SH-SY5Y (cell line): Measurements from ENCODE around the gene PPFIA4.

ENCODE experiments used
- GATA2 ChIP-seq: IDR thresholded peaks from 2 replicates; pipeline ENCODE4 v1.6.1; 2011; ENCODE audit warnings: mild to moderate bottlenecking, low read depth, low read length
- GATA3 ChIP-seq: IDR thresholded peaks from 2 replicates; pipeline ENCODE4 v1.6.1; 2011; ENCODE audit warnings: low read depth, mild to moderate bottlenecking, low read length, moderate library complexity

The PPFIA4 gene

GRCh38 chr1:203086992-203087763 is 60.9 kb downstream of the PPFIA4 start:
- no peak for TF ChIP-seq GATA3
- TF ChIP-seq GATA2, result no peak; the same call in 1 of the 2 replicates

- TF ChIP-seq GATA3, result no peak
- no peak for TF ChIP-seq GATA2
Measured at GRCh38 chr1:203088441-203088840, 62.1 kb downstream of the PPFIA4 start.

- TF ChIP-seq GATA2 (no peak), GATA3 (no peak)
Measured at GRCh38 chr1:203089001-203089650, 62.8 kb downstream of the PPFIA4 start.

- TF ChIP-seq GATA3 (no peak), GATA2 (no peak)
Measured at GRCh38 chr1:203089651-203090045, 63.4 kb downstream of the PPFIA4 start.

DNA sequence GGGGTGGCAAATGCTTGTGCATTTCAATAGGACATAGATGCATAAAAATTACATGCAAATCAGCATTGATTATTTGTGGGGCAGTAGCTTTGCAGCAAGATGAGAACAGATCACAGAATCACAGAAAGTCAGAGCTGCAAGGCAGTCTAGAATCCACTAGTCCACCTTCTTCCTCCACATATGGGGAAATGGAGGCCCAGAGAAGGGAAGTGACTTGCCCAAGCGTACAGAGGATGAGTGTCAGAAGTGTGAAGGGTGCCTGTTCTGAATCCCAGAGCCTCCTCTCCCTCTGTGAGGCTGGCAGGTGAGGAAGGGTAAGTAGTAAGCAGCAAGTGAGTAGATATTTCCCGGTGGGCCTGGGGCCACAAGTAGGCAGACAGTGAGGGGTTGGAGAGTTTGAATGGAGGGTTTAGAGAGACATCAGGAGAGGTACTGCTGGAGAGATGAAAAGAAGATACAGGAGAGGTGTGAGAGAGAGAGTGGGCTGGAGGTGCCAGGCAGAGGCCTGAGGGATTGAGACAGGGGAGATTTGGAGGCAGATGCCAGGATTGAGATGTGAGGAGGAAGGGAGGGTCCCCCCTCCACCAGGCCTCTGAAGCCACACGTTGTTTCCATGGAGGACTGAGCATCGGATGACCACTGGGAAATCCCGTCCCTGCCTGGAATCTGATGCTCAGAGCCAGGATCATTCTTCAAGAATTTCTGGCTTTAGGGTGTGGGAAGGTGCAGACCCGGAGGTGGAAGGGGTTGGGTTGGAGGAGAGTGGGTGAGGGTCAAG is 64.3 kb downstream of the PPFIA4 start:
- TF ChIP-seq GATA2, result no peak
- no peak for TF ChIP-seq GATA3

DNA sequence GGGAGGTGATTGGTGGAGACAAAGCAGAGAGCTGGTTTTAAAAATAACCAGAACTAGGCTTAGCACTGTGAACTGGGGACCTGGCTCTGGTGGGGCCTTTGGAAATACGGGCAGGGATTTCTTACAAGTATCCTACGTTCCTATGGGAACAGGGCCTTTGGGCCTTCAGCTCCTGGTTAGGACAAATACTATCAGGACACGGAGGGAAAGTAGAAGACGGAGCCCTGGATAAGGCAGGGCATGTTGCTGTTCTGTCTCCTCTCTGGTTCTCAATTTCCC is 64.8 kb downstream of the PPFIA4 start:
- no peak for TF ChIP-seq GATA3
- no peak for TF ChIP-seq GATA2

DNA sequence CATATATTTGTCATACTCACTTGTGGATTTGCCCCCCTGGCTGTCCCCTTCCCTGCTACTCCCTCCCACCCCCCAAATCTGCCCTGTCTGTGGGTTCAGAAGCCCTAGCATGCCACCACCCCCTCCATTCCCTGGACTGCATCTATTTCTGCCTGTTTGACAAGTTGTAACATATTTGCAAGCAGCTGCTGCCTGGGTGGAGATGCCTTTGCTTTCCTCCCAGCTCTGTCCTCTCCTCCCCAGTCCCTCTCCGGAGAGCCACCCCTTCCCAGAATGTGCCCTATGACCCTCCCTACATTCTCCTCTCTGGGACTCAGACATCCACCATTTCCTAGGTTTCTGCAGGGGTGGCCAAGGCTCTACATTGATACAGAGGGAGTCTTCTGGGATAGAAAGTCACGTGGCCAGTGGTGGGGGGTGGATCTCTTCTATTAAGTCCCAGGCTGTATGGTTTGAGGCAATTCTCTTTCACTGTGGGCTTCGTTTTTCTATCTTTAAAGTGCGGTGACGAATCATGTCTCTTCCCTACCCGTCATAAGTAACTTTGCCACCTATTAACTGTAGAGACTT is 65.6 kb downstream of the PPFIA4 start:
- TF ChIP-seq GATA3, result no peak
- TF ChIP-seq GATA2, result no peak

DNA sequence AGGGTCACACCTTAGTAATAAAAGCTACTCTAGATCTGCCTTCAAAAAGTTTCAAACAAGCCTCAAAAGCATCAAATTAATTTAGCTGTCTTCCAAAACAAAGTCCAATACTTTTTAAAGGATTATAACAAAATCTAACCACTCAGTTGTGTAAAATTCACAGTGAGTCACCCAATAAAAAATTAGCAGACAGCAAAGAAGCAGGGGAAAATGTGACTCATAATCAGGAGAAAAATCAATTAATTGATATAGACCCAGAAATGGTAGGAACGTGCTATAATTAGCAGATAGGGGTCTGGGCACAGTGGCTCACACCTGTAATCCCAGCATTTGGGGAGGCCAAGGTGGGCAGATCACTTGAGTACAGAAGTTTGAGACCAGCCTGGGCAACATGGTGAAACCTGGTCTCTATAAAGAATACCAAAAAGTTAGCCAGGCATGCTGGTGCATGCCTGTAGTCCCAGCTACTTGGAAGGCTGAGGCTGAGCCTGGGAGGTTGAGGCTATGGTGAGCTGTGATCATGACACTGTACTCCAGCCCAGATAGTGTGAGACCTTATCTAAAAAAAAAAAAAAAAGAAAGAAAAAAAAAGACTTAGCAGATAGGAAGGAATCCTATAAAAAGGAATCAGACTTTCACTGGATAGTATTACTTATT is 67.6 kb downstream of the PPFIA4 start:
- no peak for TF ChIP-seq GATA2
- TF ChIP-seq GATA3, result no peak

DNA sequence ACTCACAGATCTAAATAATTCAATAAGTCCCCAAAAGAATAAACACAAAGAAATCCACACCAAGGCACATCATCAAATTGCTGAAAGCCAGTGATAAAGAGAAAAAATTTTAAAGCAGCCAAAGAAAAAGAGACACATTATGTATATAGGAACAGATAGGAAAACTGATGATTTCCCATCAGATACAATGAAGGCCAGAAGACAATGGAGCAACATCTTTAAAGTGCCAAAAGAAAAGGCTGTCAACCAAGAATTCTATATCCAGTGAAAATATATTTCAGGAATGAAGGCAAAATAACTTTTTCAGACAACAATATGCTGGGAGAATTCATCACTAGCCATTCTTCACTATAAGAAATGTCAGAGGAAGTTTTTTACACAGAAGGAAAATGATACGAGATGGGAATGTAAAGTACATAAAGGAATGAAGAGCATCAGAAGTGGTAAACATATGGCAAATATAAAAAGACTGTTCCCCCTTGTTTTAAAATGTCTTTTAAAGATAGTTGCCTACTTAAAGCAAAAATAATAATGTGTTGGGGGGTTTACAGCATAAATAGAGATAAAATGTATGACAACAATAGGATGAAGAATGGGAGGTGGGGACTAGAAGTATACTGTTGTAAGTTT is 68.9 kb downstream of the PPFIA4 start:
- TF ChIP-seq GATA3 (no peak), GATA2 (no peak)

DNA sequence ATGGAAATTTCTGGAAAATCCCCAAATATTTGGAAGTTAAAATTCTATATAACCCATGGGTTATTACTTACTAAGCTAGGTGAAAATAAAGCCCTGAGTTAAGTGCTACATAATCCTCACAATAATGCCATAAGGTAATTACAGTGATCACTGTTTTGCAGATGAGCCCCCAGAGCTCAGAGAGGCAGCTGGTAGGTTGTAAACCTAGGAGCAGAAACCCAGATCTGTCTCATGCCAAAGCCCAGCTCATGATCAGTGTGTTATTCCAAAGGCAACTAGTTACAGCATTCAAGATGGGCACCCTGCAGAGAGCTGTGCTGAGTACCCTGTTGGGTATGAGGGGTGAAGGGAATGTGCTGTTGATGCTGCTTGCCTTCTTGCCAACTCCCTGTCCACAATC is 70.3 kb downstream of the PPFIA4 start:
- TF ChIP-seq GATA3 (no peak), GATA2 (no peak)

DNA sequence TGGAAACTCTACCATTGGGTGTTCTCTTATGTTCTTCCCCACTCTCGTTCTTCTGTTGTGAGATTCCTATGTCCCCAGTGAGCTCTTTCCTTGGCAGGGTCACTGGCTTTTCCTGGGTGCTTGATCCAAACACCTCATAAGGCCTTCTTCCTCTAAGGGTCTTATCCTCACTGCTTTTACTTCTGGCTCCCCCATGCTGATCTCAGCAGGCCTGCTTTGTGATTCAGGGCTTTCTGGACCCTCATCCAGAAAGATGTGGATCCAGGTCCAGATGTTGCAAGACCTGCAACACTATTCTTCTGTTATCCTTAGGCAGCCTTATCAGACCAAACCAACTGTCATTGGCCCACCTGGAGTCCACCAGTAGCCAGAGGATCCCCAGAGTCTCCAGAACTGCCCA is 70.7 kb downstream of the PPFIA4 start:
- TF ChIP-seq GATA2, result no peak
- no peak for TF ChIP-seq GATA3

GRCh38 chr1:203098445-203098844 is 72.2 kb downstream of the PPFIA4 start:
- TF ChIP-seq GATA2 (no peak), GATA3 (no peak)

- TF ChIP-seq GATA2, result no peak
- no peak for TF ChIP-seq GATA3
Measured at GRCh38 chr1:203098914-203099520, 72.7 kb downstream of the PPFIA4 start.
